Activated gamma-delta T cell treated with anti-CD3 and anti-CD28 coated beads, Interleukin-2, amount 50 U/mL, for 16 hours (primary cell): ENCODE measurements around the gene SYCE3.

Experiments used
- DNase-seq: peaks from one replicate; pipeline ENCODE4 v3.0.0-alpha.2; 2020; ENCODE audit warnings: low read depth

Gene SYCE3

DNA sequence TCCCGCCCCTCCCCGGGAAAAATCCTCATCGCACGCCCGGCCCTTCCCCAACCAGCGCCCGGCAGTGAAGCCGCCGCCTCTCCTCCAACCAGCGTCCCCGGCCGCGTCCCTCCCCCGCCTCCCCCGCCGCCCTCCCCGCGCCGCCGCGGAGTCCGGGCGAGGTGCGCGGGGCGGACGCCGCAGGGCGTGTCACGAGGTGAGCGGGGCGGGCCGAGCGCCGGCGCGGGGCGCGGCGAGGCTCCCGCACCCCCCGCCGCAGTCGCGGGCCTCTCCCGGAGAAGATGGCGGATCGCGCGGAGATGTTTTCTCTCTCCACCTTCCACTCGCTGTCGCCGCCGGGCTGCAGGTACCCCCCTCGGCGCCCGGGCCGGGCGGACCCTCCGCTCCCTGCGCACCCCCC is 37.8 kb upstream of the SYCE3 start, which contains the start of gene MAPK8IP2:
Gene MAPK8IP2 (plus strand): TSS at position 256 of the 400 bp plus-strand sequence. CDS start 26 bp downstream, at position 282.
- no peak for DNase-seq

DNA sequence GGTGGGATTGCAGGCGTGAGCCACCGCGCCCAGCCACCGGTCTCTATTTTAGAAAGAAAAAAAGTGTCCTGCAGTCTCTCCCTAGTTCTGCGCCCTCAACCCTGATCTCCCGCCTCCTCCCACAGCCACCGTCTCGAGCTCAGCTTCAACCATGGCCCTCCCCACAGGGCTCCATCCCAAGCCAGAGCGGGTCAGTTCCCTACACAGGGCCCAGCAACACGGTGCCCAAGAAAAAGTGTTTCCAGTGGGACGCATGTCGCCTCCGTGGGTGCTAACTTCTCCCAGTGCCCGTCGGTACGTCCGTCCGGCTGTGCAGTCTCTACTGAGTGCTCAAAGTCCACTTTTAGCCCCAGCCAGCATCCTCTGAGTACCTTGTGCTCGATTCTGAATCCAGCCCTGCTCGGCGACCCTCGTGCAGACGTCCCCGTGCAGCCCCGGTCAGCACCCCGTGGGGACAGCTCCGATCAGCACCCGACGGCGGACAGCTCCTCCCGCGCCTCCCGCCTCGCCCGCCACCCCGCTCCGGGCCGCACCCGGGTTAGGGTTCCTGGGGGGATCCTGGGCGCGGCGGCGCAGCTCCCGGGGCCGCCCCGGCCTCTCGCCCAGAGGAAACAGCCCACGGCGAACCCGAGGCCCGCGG is 37.2 kb upstream of the SYCE3 start:
- peak; percentile 42 for DNase-seq

DNA sequence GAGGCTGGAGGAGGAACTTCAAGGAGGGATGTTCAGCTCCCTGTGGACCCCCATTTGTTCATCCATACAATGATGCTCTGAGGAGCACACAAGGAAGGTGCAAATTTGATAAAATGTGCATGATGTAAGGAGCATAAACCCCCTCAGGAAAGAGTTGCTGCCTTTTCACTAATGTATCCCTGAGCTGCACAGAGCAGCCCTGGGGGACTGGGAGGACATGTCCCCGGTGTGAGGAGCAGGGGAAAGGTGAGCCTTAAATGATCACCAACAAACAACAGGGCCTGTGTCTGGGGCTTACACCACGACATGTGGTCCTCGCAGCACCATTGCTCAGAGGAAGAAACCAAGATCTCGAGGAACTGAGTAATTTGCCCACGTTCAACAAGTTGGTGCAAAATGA is 34.4 kb upstream of the SYCE3 start:
- no peak for DNase-seq

DNA sequence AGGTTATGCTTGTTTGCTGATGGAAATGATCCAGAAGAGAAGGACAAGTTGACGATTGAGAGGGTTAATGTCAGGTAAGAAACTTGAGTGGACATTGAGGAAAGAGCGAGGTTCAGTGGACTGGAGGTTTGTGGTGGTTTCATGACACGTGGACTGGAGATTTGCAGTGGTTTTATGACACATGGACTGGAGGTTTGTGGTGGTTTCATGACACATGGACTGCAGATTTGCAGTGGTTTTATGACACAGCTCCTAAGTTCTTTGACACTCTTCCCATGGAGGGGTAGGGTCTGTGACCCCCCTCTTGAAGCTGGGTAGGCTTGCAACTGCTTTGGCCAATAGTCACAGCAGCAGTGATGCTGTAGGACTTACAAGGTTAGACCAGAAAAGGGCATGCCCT is 32.5 kb upstream of the SYCE3 start:
- DNase-seq, result no peak

DNA sequence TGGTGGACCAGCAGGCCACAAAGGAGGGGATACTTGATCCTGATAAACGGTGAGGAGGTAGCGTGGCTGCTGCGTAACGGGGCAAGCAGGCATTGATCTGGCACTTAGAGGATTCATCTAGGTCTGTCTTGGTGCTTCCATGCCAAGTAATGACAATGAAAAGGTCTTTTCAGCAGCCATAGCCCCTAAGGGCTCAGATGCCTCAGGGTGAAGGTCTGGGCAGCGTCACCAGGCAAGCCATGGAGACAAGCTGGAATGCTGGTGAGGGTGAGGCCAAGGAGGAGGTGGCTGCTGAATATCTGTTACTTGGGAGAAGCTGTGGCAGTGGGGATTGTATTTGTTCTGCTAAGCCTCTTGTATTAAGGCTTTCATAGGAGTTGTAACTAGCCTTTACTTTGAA is 24.7 kb upstream of the SYCE3 start:
- no peak for DNase-seq

DNA sequence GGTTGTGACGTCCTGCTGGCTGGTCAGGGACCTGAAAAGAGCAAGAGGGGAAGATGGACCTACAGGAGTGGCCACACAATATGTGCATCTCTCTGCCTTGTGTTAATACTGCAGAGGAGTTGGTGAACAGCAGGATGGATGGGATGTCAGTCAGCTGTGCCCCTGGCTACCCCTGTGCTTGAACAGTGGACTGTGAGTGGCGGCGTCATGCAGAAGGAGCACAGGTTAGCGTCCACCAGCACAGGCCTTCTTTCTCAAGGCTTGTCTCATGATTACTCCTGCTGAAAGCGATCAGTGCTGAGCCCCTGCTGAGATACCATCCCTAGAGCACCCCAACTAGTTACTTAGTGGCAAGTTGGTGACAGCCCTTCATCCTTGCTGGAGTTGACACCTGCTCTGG is 23.7 kb upstream of the SYCE3 start:
- no peak for DNase-seq

DNA sequence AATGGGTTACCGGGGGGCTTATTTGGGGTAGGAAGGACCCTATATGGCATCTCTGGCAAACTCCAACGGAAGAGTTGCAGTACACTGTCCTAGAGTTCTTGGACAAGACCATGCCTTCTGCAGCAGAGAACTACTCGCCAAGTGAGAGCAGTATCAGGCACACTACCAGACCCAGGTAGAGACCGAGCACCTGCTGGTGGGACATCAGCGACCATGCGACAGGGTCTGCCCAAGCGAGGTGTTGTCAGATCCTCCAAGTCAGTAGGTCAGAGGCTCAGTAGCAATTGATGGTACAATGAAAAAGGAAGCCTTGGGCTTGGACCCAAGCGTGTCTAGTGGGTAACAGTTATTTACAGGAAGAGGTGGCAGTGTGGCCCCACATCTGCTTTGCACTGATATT is 23.1 kb upstream of the SYCE3 start:
- DNase-seq, result no peak

DNA sequence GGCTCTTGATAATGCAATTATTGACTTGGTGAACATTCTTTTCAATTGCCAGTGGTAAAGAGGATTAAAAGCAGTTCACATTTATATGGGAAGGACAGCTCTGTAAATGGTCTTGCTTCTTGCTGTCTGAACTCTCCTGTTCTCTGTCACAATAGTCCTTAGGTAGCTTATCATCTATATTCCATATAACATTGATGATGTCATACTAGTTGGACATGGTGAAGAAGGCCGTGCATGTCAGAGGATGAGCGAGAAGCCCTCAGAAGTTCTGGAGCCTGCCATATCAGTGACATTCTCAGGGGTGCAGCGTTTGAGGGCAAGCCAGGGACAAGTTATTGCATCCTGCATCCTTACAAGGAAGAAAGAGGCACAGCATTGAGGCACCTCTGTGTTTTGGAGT is 22.5 kb upstream of the SYCE3 start:
- no peak for DNase-seq

DNA sequence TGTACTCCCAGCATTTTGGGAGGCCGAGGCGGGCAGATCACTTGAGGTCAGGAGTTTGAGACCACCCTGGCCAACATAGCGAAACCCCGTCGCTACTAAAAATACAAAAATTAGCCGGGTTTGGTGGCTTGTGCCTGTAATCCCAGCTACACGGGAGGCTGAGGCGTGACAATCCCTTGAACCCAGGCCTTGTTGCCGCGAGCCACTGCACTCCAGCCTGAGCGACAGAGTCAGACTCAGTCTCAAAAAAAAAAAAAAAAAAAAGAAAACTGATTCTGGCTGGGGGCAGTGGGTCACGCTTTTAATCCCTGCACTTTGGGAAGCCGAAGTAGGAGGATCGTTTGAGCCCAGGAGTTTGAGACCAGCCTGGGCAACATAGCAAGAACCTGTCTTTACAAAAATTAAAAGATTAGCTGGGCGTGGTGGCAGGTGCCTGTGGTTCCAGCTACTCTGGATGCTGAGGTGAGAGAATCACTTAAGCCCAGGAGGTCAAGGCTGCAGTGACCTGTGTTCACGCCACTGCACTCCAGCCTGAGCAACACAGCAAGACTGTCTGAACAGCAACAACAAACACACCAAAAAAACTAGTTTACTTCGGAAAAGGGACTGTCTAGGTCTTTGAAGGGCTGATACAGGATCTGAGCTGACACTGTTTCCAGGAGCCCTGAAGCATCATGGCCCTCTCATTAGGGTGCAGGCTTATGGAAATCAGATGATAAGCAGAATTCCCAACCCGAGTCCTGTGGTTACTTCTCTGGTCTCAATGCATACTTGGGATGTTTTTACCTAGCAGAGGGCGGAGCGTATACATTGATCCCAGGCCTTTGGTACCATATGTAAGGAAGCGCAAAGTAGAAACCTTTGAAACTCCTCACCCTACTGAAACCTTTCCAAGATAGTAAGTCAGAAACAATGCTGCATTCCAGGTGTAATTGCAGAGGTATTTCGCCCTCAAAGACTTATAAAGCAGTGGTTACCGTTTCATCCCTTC is 21.7 kb upstream of the SYCE3 start:
- no peak for DNase-seq

DNA sequence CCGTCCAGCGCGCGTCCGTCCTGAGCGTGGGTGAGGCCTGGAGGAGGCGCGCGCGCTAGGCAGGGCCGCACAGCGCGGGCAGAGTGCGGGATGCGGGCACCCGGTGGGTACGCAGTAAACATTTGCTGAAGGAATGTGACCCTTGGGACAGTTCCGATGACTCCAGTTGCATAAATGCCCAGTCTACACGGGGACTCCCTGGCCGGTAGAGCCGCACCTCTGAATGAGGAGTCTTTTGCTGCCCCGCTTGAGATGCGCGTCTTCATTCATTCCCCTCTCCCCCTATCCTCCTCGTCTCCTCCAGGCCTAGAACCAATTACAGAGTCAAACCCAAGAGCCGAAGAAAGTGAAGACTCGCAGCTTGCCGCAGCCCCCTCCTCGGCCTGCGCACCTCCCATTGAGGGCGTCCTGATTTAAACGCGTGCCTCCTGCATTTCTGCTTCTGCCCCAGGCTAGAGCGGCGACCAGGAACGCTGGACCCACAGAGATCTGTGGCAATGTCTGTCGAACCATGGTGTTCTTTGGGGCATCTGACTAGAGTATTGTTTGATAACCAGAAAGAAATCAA is 20.7 kb upstream of the SYCE3 start:
- DNase-seq, result no peak

DNA sequence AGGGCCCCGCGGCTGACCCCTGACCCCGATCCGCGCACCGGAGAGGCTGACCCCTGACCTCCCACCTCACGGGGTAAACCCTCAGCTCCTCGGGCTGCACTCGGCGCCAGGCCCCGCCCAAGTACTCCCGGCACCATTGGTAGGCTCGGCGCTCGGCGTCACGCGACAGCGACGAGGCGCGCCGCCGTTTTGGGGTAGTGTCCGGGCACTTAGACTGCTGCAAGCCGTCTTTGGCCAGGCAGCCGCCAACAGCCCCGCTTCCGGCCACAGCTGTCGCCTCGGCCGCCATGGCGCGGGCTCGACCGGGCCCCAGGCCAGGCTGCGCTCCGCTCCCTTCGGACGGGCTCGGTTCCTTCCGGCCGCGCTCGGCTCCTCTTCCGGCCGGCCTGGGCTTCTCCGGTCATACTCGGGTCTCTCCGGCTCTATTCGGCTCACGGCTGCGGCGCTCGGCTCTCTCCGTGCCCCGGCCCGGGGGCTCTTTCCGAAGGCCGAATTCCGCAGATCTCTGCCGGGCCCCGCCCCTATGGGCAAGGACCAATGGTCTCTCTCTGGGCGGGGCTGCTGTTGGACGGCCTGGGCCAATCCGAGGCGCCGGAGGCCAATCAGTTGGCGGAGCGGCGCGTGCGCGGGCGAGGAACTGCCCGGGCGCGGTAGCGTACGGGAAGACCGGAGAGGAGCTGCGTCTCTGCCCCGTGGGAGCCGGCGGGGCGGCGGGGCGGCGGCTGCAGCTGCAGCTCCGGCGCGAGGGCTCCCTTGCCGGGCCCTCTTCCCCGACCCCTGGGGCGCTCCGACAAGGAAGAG is 20.0 kb upstream of the SYCE3 start, which contains the start of gene CHKB:
Gene CHKB (minus strand): TSS at position 357 of the 801 bp plus-strand sequence. CDS start 68 bp downstream, at position 289.
- DNase-seq, result peak; percentile 98

DNA sequence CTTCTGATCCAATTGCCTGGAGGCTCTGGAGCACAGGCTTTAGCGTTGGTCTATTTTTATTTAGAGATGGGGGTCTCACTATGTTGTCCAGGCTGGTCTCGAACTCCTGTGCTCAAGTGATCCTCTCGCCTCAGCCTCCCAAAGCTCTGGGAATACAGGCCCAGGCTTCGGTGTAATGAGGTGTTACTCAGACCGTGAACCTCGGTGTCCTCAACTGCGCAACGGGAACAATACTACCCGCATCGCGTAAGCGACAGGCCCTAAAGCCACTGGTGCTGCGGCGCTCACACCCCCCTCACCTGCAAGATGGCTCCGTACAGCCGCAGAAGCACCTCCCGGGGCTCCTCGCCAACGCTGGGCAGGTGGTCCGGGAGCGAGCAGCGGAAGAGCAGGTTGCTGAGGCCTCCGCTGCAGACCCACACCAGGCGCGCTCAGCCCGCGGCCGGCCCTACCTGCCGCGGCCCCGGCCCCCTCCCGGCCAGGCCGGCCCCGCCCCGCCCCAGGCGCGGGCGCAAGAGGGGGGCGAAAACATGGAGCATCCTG is 19.3 kb upstream of the SYCE3 start:
- DNase-seq, result no peak

DNA sequence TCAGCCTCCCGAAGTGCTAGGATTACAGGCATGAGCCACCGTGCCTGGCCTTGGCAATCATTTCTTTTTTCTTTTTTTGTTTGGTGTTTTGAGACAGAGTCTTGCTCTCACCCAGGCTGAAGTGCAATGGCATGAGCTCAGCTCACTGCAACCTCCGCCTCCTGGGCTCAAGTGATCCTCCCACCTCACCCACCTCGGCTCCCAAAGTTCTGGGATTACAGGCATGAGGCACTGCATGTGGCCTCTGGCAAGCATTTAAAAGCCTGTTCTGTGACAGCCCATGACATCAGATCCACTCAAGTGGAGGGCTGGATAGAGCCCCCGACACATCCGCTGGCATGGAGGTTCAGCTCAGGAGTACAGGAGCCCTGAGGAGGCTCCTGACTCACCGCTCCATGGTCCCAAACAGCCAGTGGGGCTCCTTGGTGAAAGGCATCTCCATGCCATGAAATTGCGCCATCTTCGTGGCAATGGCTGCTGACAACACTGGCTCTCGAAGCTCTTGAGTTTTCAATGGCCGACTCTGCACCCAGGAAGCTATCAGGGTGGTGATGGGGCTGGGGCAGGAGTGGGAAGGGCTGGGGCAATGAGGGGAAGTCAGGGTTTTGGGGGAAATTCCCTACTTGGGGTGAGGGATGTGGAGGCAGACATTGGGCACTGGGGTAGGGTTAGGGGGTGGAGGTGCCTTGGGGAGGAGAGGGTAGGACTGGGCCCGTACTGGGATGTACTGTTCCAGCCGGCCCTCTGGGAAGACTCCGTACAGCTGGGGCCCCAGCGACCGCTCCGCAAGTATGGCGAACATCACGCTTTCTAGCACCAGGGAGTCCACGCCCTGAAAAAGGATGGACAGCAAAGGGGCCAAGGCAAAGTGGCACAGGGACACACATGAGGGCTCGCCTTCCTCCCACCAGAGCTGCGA is 18.6 kb upstream of the SYCE3 start:
- DNase-seq, result no peak

DNA sequence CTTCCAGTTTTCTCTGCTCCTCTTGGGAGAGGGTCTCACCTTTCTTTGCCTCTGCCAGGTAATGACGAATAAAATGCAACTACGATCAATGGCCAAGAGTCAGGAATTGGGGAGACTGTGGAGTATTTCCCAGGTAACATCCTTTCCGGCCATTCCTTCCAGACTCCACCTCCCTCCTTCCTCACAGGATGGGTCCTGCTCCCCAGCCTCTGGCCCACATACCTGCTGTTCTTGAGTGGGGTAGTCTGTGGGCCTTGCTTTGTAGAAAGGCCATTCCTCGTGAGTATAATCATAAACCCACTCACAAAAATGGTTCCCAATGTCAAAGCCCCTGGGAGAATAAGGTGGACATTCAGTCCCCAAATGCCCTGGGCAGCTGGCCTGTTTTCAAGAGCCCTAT is 17.0 kb upstream of the SYCE3 start:
- DNase-seq, result no peak

DNA sequence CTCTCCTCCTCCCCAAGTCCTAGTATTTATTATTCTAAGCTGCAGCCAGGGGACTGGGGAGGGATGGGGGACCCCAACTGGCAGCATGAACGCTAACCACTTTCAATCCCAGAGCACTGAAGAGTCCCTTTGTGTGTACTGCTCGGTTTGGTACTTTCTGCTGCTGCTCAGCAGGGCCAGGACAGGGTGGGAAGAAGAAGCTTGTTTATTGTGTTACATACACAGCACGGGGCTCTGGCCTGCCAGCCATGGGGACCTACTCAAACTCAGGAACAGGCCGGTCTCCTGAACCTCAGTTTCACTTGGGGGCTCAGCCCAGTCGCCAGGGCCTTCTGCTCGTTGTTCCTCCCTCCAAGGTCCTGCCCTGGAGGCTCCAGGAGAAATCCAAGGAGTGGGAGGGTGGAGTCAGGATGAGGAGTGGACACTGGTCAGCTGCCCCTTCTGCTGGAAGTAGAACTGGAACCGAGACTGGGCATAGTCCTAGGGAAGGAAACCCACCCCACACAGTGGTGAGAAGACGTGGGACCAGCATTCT is 16.1 kb upstream of the SYCE3 start:
- DNase-seq, result no peak

DNA sequence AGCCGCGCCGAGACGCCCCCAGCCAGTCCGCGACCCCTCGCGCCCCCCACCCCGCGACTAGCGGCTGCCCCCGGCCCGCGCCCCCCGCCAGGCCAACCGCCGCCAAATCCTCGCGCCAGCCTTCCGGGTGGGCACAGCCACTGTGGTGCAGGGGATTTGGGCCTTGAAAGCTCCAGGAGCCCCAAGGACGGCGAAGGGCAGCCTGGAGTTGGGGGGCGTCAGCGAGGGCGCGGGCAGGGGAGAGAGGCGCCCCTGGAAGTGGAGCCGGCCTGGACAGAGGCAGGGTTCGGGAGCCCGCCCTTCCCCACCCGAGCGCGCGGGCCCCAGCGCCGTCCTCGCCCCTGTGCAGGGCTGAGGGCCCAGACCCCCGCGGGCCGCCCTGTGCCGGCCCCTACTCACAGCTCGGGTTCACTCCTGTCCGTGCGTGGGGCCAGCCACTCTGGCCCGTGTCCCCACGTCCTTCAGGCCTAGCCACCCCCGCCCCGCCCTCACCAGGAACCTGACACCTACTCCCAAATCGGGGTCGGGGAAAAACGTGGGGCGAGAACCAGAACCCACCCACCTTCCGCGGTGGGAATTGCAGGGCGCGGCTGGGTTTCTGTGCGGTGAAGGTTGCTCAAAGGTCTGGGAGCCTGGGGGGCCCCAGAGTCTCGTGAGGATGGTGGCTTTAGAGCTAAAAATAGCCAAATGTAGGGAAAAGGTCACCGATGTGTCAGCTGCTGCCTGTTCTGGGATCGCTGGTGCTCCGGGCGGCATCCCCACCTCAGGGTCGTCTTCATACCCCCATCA is 15.5 kb upstream of the SYCE3 start, which contains the start of gene CPT1B:
Gene CPT1B (minus strand): TSS at position 441 of the 789 bp plus-strand sequence. CDS start 512 bp downstream, outside the sequence.
- no peak for DNase-seq

DNA sequence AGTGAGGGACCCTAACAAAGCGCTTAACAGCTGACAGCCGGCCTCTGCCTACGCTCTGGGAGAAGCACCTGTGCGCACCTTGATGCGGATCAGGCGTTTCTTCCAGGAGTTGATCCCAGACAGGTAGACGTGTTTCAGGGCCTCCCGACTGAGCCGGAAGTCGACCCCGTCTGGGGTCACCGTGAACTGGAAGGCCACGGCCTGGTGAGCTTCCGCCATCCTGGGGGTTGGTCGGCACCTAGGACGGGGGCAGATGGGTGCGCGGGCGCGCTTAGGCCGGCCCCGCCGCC is 14.9 kb upstream of the SYCE3 start:
- no peak for DNase-seq

DNA sequence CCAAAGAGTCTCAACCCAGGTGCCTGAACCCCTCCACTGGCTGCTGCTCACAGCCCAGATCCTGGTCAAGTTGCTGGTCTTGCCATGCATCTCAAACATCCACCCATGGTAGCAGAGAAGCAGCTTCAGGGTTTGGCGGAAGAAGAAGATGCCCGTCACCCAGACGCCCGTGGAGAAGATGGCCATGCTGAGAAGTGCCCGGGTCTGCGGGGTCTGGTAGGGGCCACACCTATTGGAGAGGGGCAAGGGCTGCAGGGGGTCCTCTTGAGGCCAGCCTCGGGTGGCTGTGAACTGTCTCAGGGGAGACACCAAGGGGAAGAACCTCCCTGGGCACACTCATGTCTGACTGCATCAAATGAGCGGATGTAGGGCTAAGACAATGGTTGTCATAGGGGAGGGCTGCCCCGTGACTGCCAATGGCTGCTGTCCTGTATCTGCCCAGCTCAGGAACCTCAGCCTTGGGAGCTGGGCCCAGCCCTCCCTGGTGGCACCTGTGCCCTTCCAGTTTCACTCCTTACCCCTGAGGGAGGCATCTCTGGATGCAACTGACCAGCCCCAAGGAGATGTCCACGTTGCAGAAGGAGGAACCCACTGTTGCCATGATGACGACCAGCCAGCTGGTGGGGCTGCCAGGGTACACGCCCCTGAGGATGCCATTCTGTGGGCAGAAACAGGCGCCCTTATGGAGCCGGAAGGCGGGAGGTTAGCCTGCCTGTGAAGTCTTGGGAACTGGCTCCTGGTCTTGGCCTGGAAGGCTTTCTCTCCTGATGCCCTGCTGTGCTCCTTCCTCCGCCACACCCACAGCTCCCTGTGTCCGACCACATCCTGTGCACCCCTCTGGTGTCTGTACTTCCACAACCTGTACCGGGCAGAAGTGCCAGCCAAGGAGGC is 14.3 kb upstream of the SYCE3 start:
- DNase-seq, result no peak

DNA sequence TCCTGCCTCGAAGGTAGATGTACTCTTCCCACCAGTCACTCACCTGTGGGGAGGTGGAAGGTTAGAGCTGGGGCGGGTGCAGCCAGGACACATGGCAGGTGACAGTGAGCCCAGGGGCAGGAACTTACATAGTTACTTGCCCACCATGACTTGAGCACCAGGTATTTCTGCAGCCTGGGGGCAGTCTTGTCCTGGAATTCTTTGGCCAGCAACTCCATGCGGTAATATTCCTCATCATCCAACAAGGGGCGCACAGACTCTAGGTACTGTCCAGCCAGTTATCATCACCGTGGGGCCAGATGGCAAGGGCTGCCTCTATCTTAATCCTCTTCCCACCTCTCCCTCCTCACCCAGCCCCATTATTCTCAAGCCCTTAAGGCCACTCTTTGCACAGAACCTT is 13.4 kb upstream of the SYCE3 start:
- DNase-seq, result no peak
